Measurements from ENCODE around the gene TMEM204. TPM values are rescaled to one million over a fixed set of nuclear protein-coding genes. Genes with fewer than 3 reads are reported as not detected.
"Not testable (repeated sequence)": the region's sequence is repeated elsewhere in the genome, so short reads cannot be mapped to it uniquely, and the experiment has no call there.

Gene TMEM204
- total RNA-seq, 4 donors from 2014 or later = 38.5 to 85.3 (median 66.0) TPM

GRCh38 chr16:1584926-1585484 lies 51.5 kb downstream of the TMEM204 start:
- Histone ChIP-seq H3K36me3 (peaks cover 49 to 74% of the 10 kb centered on the region in 2 donors), H3K9me3 (no peaks in the 10 kb centered on the region), H3K27me3 (no peaks in the 10 kb centered on the region), H3K27ac (no peak overlapping the region), H3K4me3 (replicated peaks in 1 of 3) (no peak overlapping the region), H3K4me1 (no peaks in the 10 kb centered on the region)
- TF ChIP-seq CTCF (IDR thresholded peaks at IDR 0.05) = no peak
- no peak for TF ChIP-seq POLR2A (IDR thresholded peaks at IDR 0.05)
- 87 to 90% methylated on average over 8 of the region's 8 CpGs for WGBS, 2 donors
- intact Hi-C loops (cut with DNase I) = no loop called here
- DNase-seq = no peak

GRCh38 chr16:1590366-1590765 lies 56.9 kb downstream of the TMEM204 start:
- H3K27ac ChIP-seq = no peak overlapping the region
- intact Hi-C loops (cut with DNase I) = no loop called here
- no peaks in the 10 kb centered on the region for H3K4me1 ChIP-seq
- peaks cover 30 to 37% of the 10 kb centered on the region in 2 donors for H3K36me3 ChIP-seq
- H3K4me3 ChIP-seq (replicated peaks in 1 of 3) = no peak overlapping the region
- TF ChIP-seq POLR2A (IDR thresholded peaks at IDR 0.05) (no peak), CTCF (IDR thresholded peaks at IDR 0.05) (no peak)
- WGBS, 2 donors = 92 to 97% methylated on average over 6 of the region's 6 CpGs
- H3K9me3 ChIP-seq = no peaks in the 10 kb centered on the region
- no peak for DNase-seq
- no peaks in the 10 kb centered on the region for H3K27me3 ChIP-seq

GRCh38 chr16:1590930-1591705 lies 57.7 kb downstream of the TMEM204 start:
- Histone ChIP-seq H3K4me3 (replicated peaks in 1 of 3) (no peak overlapping the region), H3K4me1 (no peaks in the 10 kb centered on the region), H3K9me3 (no peaks in the 10 kb centered on the region), H3K36me3 (peaks cover 26 to 30% of the 10 kb centered on the region in 2 donors), H3K27me3 (no peaks in the 10 kb centered on the region), H3K27ac (no peak overlapping the region)
- intact Hi-C loops (cut with DNase I) = no loop called here
- TF ChIP-seq POLR2A (IDR thresholded peaks at IDR 0.05) (no peak), CTCF (IDR thresholded peaks at IDR 0.05) (no peak)
- no peak for DNase-seq
- WGBS, 2 donors = 97% methylated on average over 23 of the region's 23 CpGs

- 83 to 92% methylated on average over 10 to 16 of the region's 16 CpGs for WGBS, 2 donors
- peaks cover 13 to 19% of the 10 kb centered on the region in 2 donors for H3K36me3 ChIP-seq
These were observed 59.0 kb downstream of the TMEM204 start for GRCh38 chr16:1592446-1592845.

GRCh38 chr16:1595511-1595910 lies 62.0 kb downstream of the TMEM204 start:
- intact Hi-C loops (cut with DNase I) = not testable (repeated sequence)

More at GRCh38 chr16:1592446-1592845, 59.0 kb downstream of the TMEM204 start:
- H3K27me3 ChIP-seq = no peaks in the 10 kb centered on the region
- H3K4me1 ChIP-seq = no peaks in the 10 kb centered on the region
- H3K4me3 ChIP-seq (replicated peaks in 1 of 3) = no peak overlapping the region
- intact Hi-C loops (cut with DNase I) = no loop called here
- DNase-seq = no peak
- no peak overlapping the region for H3K27ac ChIP-seq
- no peaks in the 10 kb centered on the region for H3K9me3 ChIP-seq
- no peak for TF ChIP-seq CTCF (IDR thresholded peaks at IDR 0.05)
- no peak for TF ChIP-seq POLR2A (IDR thresholded peaks at IDR 0.05)

More at GRCh38 chr16:1595511-1595910, 62.0 kb downstream of the TMEM204 start:
- not testable (repeated sequence) for H3K4me1 ChIP-seq; H3K4me3 ChIP-seq (replicated peaks in 1 of 3); H3K27me3 ChIP-seq; DNase-seq; H3K27ac ChIP-seq; H3K9me3 ChIP-seq; H3K36me3 ChIP-seq
- 88 to 92% methylated on average over 5 of the region's 5 CpGs for WGBS, 2 donors

All from thyroid gland (tissue), 4 donors.